Spleen (tissue), 11 donors: ENCODE data around the gene UGT3A2. TPM values are rescaled to one million over a fixed set of nuclear protein-coding genes. Genes with fewer than 3 reads are reported as not detected.
"Not testable (repeated sequence)": the region's sequence is repeated elsewhere in the genome, so short reads cannot be mapped to it uniquely, and the experiment has no call there.

Experiments used
- DNase-seq: peaks from one replicate; pipeline ENCODE4 v3.0.0-alpha.2; 2020
- H3K27ac ChIP-seq, 8 donors: fragments of 200-600 bp; sonication (generic) in 7 of 8; 1 replicate in 4 of 8; 2 replicates in 4 of 8; pipeline versions ENCODE4 v1.5.0 to v1.8.0; 2016 to 2021; ENCODE audit warnings: inconsistent platforms in 4 of 8, mild to moderate bottlenecking in 4 of 8, moderate library complexity in 1 of 8
- H3K27me3 ChIP-seq, 7 donors: fragments of 200-600 bp; sonication (generic) in 6 of 7; replicated peaks in 1 of 7; 1 replicate in 4 of 7; 2 replicates in 3 of 7; pipeline versions ENCODE4 v1.5.0 to v1.8.0; 2016 to 2021; ENCODE audit warnings: inconsistent platforms in 3 of 7, mild to moderate bottlenecking in 1 of 7
- H3K36me3 ChIP-seq, 6 donors: fragments of 200-600 bp; sonication (generic) in 5 of 6; 1 replicate in 4 of 6; 2 replicates in 2 of 6; pipeline versions ENCODE4 v1.5.0 to v1.8.0; 2016 to 2021; ENCODE audit warnings: inconsistent platforms in 2 of 6
- H3K4me1 ChIP-seq, 6 donors: fragments of 200-600 bp; sonication (generic) in 5 of 6; 1 replicate in 3 of 6; 2 replicates in 3 of 6; pipeline versions ENCODE4 v1.5.0 to v1.8.0; 2016 to 2021; ENCODE audit warnings: inconsistent platforms in 3 of 6
- H3K4me3 ChIP-seq, 8 donors: fragments of 200-600 bp; sonication (generic) in 7 of 8; 1 replicate in 4 of 8; 2 replicates in 4 of 8; pipeline versions ENCODE4 v1.5.0 to v1.8.0; 2016 to 2021; ENCODE audit warnings: inconsistent platforms in 4 of 8, mild to moderate bottlenecking in 4 of 8, moderate library complexity in 2 of 8
- H3K9me3 ChIP-seq, 8 donors: fragments of 200-600 bp; sonication (generic) in 7 of 8; 1 replicate in 4 of 8; 2 replicates in 4 of 8; pipeline versions ENCODE4 v1.5.0 to v1.8.0; 2016 to 2021; ENCODE audit warnings: inconsistent platforms in 4 of 8
- POLR2A ChIP-seq, 3 donors: fragments of 450-650 bp; IDR thresholded peaks; one replicate each; pipeline ENCODE4 v1.5.1; 2017; ENCODE audit warnings: antibody characterized with exemption in 3 of 3, mild to moderate bottlenecking in 1 of 3
- POLR2AphosphoS5 ChIP-seq, 3 donors: sonication (generic); formaldehyde crosslinking; IDR thresholded peaks; one replicate each; pipeline ENCODE4 v1.5.1; 2017; ENCODE audit warnings: antibody characterized with exemption in 3 of 3
- WGBS, 5 donors: extraction: QIAGEN DNeasy Blood & Tissue Kit in 3 of 5; methylation state at CpG; one replicate each; pipeline versions ENCODE4 v1.1.5 to v1.1.7; 2013 to 2018; 5-methylcytosine and 5-hydroxymethylcytosine counted together
- intact Hi-C: fragments of 100-400 bp; cut with DNase I; formaldehyde crosslinking; loops from one replicate; pipeline ENCODE4 v1.15.0; 2023; ENCODE audit warnings: low total_unique reads
- polyA plus RNA-seq, 3 donors: library from polyadenylated mRNA; stranded (reverse); fragments of 200-250 nt; gene quantifications; one replicate each; pipeline ENCODE4 v1.2.1, GENCODE V29; 2013
- total RNA-seq, 7 donors: library from RNA; depleted of rRNA in 3 of 7; stranded (reverse); fragments of >200 nt in 3 of 7; fragmentation: NEBNext Ultra II Directional in 4 of 7; extraction: Animal tissue kit (Norgen Biotek cat#: 25700) in 4 of 7; gene quantifications; one replicate each; pipeline versions ENCODE4 v1.1.0 to v1.2.1, GENCODE V29; 2016 to 2021
- TF ChIP-seq, protein P1 (sequence below), 11 experiments: fragments of 200-600 bp in 7 of 11; fragments of 450-650 bp in 4 of 11; sonication (generic) in 4 of 11; IDR thresholded peaks in 8 of 11; conservative IDR thresholded peaks in 3 of 11; 1 replicate in 7 of 11; 2 replicates in 4 of 11; pipeline versions ENCODE4 v1.4.0 to v1.8.0; 2016 to 2021; ENCODE audit warnings: antibody characterized with exemption in 11 of 11, inconsistent platforms in 4 of 11, mild to moderate bottlenecking in 1 of 11
- donor health status: healthy with polysubstance abuse.
- donor health status: DM: no; HTN: no; CAD: no; lungs with moderate emphysema.
- donor health status: DM: no; HTN: no; CAD: no.
- donor health status: Bipolar disorder and iron deficiency.
- donor health status: healthy.
- donor health status: DM: no; HTN: no; CAD: no.
- donor health status: DM: yes; HTN: yes; CAD: no.

Gene UGT3A2
- total and polyA plus RNA-seq, 10 donors, result 0.04 to 2.2 (median 1.0) TPM; not detected in 2

- 64 to 85% (median 76%) methylated on average over 5 of the region's 5 CpGs for WGBS, 5 donors
- DNase-seq, result no peak
- TF ChIP-seq, protein P1, sequence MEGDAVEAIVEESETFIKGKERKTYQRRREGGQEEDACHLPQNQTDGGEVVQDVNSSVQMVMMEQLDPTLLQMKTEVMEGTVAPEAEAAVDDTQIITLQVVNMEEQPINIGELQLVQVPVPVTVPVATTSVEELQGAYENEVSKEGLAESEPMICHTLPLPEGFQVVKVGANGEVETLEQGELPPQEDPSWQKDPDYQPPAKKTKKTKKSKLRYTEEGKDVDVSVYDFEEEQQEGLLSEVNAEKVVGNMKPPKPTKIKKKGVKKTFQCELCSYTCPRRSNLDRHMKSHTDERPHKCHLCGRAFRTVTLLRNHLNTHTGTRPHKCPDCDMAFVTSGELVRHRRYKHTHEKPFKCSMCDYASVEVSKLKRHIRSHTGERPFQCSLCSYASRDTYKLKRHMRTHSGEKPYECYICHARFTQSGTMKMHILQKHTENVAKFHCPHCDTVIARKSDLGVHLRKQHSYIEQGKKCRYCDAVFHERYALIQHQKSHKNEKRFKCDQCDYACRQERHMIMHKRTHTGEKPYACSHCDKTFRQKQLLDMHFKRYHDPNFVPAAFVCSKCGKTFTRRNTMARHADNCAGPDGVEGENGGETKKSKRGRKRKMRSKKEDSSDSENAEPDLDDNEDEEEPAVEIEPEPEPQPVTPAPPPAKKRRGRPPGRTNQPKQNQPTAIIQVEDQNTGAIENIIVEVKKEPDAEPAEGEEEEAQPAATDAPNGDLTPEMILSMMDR (IDR thresholded peaks at IDR 0.05 in 8 of 11, conservative IDR thresholded peaks at IDR 0.05 in 3 of 11), result no peak
- TF ChIP-seq POLR2A (IDR thresholded peaks at IDR 0.05) (no peak), POLR2AphosphoS5 (IDR thresholded peaks at IDR 0.05) (no peak)
Measured at GRCh38 chr5:36028816-36029465, 37.7 kb downstream of the UGT3A2 start.

DNA sequence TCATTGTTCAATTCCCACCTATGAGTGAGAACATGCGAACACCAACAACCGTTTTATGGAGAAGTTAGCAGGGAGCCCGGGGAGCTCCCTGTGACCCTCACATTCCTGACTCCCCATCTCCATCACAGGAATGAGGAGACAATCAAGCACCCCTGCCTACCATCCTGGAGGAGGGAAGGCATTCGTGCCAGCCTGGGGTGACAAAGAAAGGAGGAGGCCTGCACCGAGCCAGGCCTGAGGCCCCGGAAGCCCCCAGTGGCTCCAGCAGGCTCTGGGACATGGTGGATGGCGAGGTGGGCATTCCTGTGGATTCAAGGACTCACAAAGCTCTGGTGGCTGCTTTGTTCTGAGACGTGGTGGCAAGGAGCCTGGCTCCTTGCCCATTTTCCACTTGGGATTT is 39.0 kb downstream of the UGT3A2 start:
- DNase-seq, result no peak
- no peak overlapping the region for H3K27ac ChIP-seq

More at GRCh38 chr5:36028816-36029465, 37.7 kb downstream of the UGT3A2 start:
- intact Hi-C loops, result no loop called here
- H3K27me3 ChIP-seq, result no peaks in the 10 kb centered on the region
- H3K27ac ChIP-seq, result no peak overlapping the region
- H3K9me3 ChIP-seq, result peaks cover 0 to 16% (median 5%) of the 10 kb centered on the region in 8 donors
- peaks cover 0 to 1% (median 0%) of the 10 kb centered on the region in 6 donors for H3K4me1 ChIP-seq
- no peaks in the 10 kb centered on the region for H3K36me3 ChIP-seq
- H3K4me3 ChIP-seq, result no peak overlapping the region

GRCh38 chr5:36026706-36027465 is 39.8 kb downstream of the UGT3A2 start:
- Histone ChIP-seq H3K27me3 (no peaks in the 10 kb centered on the region), H3K4me3 (no peak overlapping the region), H3K36me3 (no peaks in the 10 kb centered on the region), H3K4me1 (no peaks in the 10 kb centered on the region), H3K27ac (no peak overlapping the region), H3K9me3 (peaks cover 0 to 16% (median 5%) of the 10 kb centered on the region in 8 donors)
- WGBS, 5 donors, result 70 to 88% (median 80%) methylated on average over 6 of the region's 6 CpGs
- TF ChIP-seq POLR2AphosphoS5 (IDR thresholded peaks at IDR 0.05) (no peak), POLR2A (IDR thresholded peaks at IDR 0.05) (no peak)
- TF ChIP-seq, protein P1 (IDR thresholded peaks at IDR 0.05 in 8 of 11, conservative IDR thresholded peaks at IDR 0.05 in 3 of 11), result no peak
- no peak for DNase-seq
- intact Hi-C loops, result no loop called here

More for the DNA sequence above, 39.0 kb downstream of the UGT3A2 start:
- no peaks in the 10 kb centered on the region for H3K36me3 ChIP-seq
- H3K4me3 ChIP-seq, result no peak overlapping the region
- TF ChIP-seq, protein P1 (IDR thresholded peaks at IDR 0.05 in 8 of 11, conservative IDR thresholded peaks at IDR 0.05 in 3 of 11), result no peak
- TF ChIP-seq POLR2A (IDR thresholded peaks at IDR 0.05), result no peak
- no peak for TF ChIP-seq POLR2AphosphoS5 (IDR thresholded peaks at IDR 0.05)
- H3K27me3 ChIP-seq, result no peaks in the 10 kb centered on the region
- no peaks in the 10 kb centered on the region for H3K4me1 ChIP-seq
- H3K9me3 ChIP-seq, result peaks cover 0 to 16% (median 5%) of the 10 kb centered on the region in 8 donors
- 77 to 90% (median 80%) methylated on average over 7 to 8 of the region's 8 CpGs for WGBS, 5 donors
- intact Hi-C loops, result no loop called here

DNA sequence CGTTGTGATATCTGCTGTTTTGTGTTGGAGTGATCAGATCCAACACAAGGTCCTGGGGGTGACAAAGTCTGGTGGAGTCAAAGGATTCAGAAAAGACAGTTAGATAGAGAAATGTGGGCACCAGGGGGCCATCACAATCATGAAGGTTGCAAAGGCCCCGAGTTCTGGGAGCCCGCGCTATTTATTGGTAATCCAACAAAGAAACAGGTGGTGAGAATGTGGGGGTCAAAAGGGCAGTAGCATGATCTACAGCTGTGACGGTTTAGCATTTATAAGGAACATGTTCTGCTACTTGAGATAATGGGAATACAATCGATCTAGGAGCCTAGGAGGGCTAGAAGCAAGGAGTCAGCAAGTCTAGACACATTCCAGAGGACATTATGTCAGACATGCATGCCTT is 44.4 kb downstream of the UGT3A2 start:
- peaks cover 0 to 16% (median 5%) of the 10 kb centered on the region in 8 donors for H3K9me3 ChIP-seq
- H3K27me3 ChIP-seq, H3K4me1 ChIP-seq, H3K4me3 ChIP-seq, H3K36me3 ChIP-seq, H3K27ac ChIP-seq, intact Hi-C loops, DNase-seq: not testable (repeated sequence)
- 80 to 87% (median 82%) methylated on average over 6 of the region's 6 CpGs for WGBS, 5 donors

GRCh38 chr5:36019584-36019983 is 47.1 kb downstream of the UGT3A2 start:
- H3K36me3 ChIP-seq, intact Hi-C loops, H3K4me1 ChIP-seq, H3K4me3 ChIP-seq, DNase-seq, H3K27ac ChIP-seq, H3K27me3 ChIP-seq: not testable (repeated sequence)
- H3K9me3 ChIP-seq, result peaks cover 2 to 24% (median 17%) of the 10 kb centered on the region in 8 donors
- 79 to 95% (median 90%) methylated on average over 5 of the region's 5 CpGs for WGBS, 5 donors
